CD4-positive, alpha-beta memory T cell (primary cell): ENCODE data around the gene LTO1. TPM values are rescaled to one million over a fixed set of nuclear protein-coding genes. Genes with fewer than 3 reads are reported as not detected.

Source experiments
- CTCF ChIA-PET: fragments of 350-600 bp; sonication (Branson Sonifier 250); formaldehyde crosslinking; loops from one replicate; lab custom pipeline; 2021; ENCODE audit warnings: inconsistent platforms; ENCODE audit not compliant: partially characterized antibody; lab: Charles Lee
- POLR2A ChIA-PET: fragments of 350-600 bp; sonication (Branson Sonifier 250); formaldehyde crosslinking; loops from one replicate; lab custom pipeline; 2021; ENCODE audit not compliant: partially characterized antibody; lab: Charles Lee
- DNase-seq, 5 donors: peaks; one replicate each; pipeline versions ENCODE4 v3.0.0 to v3.0.0-alpha.2; 2020 to 2022; ENCODE audit warnings: mixed read lengths in 1 of 5
- H3K27ac ChIP-seq: one replicate; pipeline ENCODE4 v1.7.0; 2013; ENCODE audit warnings: low read depth, low read length
- H3K27me3 ChIP-seq: 2 replicates; pipeline ENCODE4 v1.7.0; 2013; ENCODE audit warnings: mild to moderate bottlenecking, low read length, moderate library complexity; ENCODE audit not compliant: insufficient read depth
- H3K36me3 ChIP-seq: 2 replicates; pipeline ENCODE4 v1.7.0; 2013; ENCODE audit warnings: mild to moderate bottlenecking, low read length, moderate library complexity; ENCODE audit not compliant: insufficient read depth
- H3K4me1 ChIP-seq: 2 replicates; pipeline ENCODE4 v1.7.0; 2013; ENCODE audit warnings: mild to moderate bottlenecking, low read length, moderate library complexity; ENCODE audit not compliant: insufficient read depth
- H3K4me3 ChIP-seq, 2 donors: one replicate each; pipeline ENCODE4 v1.7.0; 2013; ENCODE audit warnings: low read length in 2 of 2, mild to moderate bottlenecking in 1 of 2
- H3K9me3 ChIP-seq, 2 donors: one replicate each; pipeline ENCODE4 v1.7.0; 2013; ENCODE audit warnings: low read length in 2 of 2, control low read depth in 1 of 2; ENCODE audit not compliant: control insufficient read depth in 1 of 2
- H3K27ac Mint-ChIP-seq, 7 donors: one replicate each; pipeline ENCODE4 v1.8.0; 2020 to 2021; ENCODE audit warnings: mixed read lengths in 7 of 7, mild to moderate bottlenecking in 6 of 7, inconsistent platforms in 3 of 7, moderate library complexity in 3 of 7
- H3K27me3 Mint-ChIP-seq, 2 donors: one replicate each; pipeline ENCODE4 v1.8.0; 2020 to 2021; ENCODE audit warnings: mixed read lengths in 2 of 2
- H3K36me3 Mint-ChIP-seq, 2 donors: one replicate each; pipeline ENCODE4 v1.8.0; 2020 to 2021; ENCODE audit warnings: mixed read lengths in 2 of 2, inconsistent platforms in 1 of 2, mild to moderate bottlenecking in 1 of 2
- H3K4me1 Mint-ChIP-seq, 4 donors: one replicate each; pipeline ENCODE4 v1.8.0; 2020 to 2021; ENCODE audit warnings: mixed read lengths in 4 of 4, mild to moderate bottlenecking in 1 of 4
- H3K4me3 Mint-ChIP-seq, 8 donors: one replicate each; pipeline ENCODE4 v1.8.0; 2020 to 2021; ENCODE audit warnings: mixed read lengths in 8 of 8, mild to moderate bottlenecking in 7 of 8, moderate library complexity in 6 of 8, inconsistent platforms in 3 of 8
- H3K9me3 Mint-ChIP-seq, 8 donors: one replicate each; pipeline ENCODE4 v1.8.0; 2020 to 2021; ENCODE audit warnings: mixed read lengths in 8 of 8, mild to moderate bottlenecking in 5 of 8, inconsistent platforms in 3 of 8, moderate library complexity in 1 of 8
- intact Hi-C: fragments of 100-400 bp; cut with micrococcal nuclease; formaldehyde crosslinking; loops from one replicate; pipeline ENCODE4 v1.15.1; 2023
- polyA plus RNA-seq, 2 donors: library from polyadenylated mRNA; unstranded; fragments of 300-500 nt; fragmentation: Illumina TruSeq; gene quantifications; one replicate each; pipeline ENCODE4 v1.2.3, GENCODE V29; 2021
- total RNA-seq, 2 experiments: library from RNA; stranded (reverse); gene quantifications; one replicate each; pipeline ENCODE4 v1.2.3, GENCODE V29; 2021

LTO1 gene
- 10 to 100 TPM; 60.2 to 63.0 TPM for total RNA-seq
- 10 to 100 TPM; 13.3 to 18.7 TPM for polyA plus RNA-seq

- POLR2A ChIA-PET = interaction anchor here (0.7 to 1.9 kb wide), 8 partner anchors 16 to 1790 kb away, joined by 3 to 8 read pairs (median 4); partner anchors contain the start of genes IGHMBP2, MRPL21 and TPCN2
- peak; percentile 92 to 94 (median 92) for DNase-seq
- Mint-ChIP-seq H3K27me3 (peaks cover 0 to 2% of the 10 kb centered on the region in 2 donors), H3K4me1 (peaks cover 14 to 42% (median 31%) of the 10 kb centered on the region in 4 donors), H3K9me3 (no peaks in the 10 kb centered on the region), H3K27ac (peak within 1 kb of the TSS; percentile 86 to 97 (median 94)), H3K4me3 (peak within 1 kb of the TSS; percentile 91 to 97 (median 94)), H3K36me3 (peaks cover 6 to 22% of the 10 kb centered on the region in 2 donors)
- intact Hi-C loops = loop anchor here (5.0 kb wide), 1 partner anchor 527 kb away; the partner anchor contains the start of gene FADD
- H3K4me3 ChIP-seq = peak within 1 kb of the TSS; percentile 59 to 94
- CTCF ChIA-PET = interaction anchor here (0.7 to 1.2 kb wide), 2 partner anchors 382 to 521 kb away, joined by 3 read pairs; no protein-coding TSS in a partner anchor
- peaks cover 40% of the 10 kb centered on the region for H3K4me1 ChIP-seq
- no peaks in the 10 kb centered on the region for H3K27me3 ChIP-seq
- H3K36me3 ChIP-seq = peaks cover 14% of the 10 kb centered on the region
- H3K9me3 ChIP-seq = no peaks in the 10 kb centered on the region
- H3K27ac ChIP-seq = peak within 1 kb of the TSS; percentile 80
Observed at GRCh38 chr11:69674886-69675714, at the start of gene LTO1. LTO1 (minus strand) TSS chr11:69675353; CDS start chr11:69675239, 114 bp downstream.

- no peak overlapping the region for H3K27ac Mint-ChIP-seq
Observed at GRCh38 chr11:69721745-69722144, 46.6 kb upstream of the LTO1 start.

GRCh38 chr11:69721106-69721505, 46.0 kb upstream of the LTO1 start:
- CTCF ChIA-PET = no interaction called here
- POLR2A ChIA-PET = no interaction called here
- no peaks in the 10 kb centered on the region for H3K4me1 ChIP-seq
- H3K9me3 Mint-ChIP-seq = no peaks in the 10 kb centered on the region
- H3K4me3 Mint-ChIP-seq = no peak overlapping the region
- H3K9me3 ChIP-seq = no peaks in the 10 kb centered on the region
- intact Hi-C loops = no loop called here
- no peaks in the 10 kb centered on the region for H3K36me3 ChIP-seq
- H3K36me3 Mint-ChIP-seq = no peaks in the 10 kb centered on the region
- no peak for DNase-seq
- H3K4me3 ChIP-seq = no peak overlapping the region
- H3K27ac Mint-ChIP-seq = no peak overlapping the region
- H3K27ac ChIP-seq = no peak overlapping the region
- H3K27me3 ChIP-seq = peaks cover 12% of the 10 kb centered on the region
- no peaks in the 10 kb centered on the region for H3K4me1 Mint-ChIP-seq
- H3K27me3 Mint-ChIP-seq = peaks cover 38 to 43% of the 10 kb centered on the region in 2 donors

More at GRCh38 chr11:69721745-69722144, 46.6 kb upstream of the LTO1 start:
- Mint-ChIP-seq H3K9me3 (no peaks in the 10 kb centered on the region), H3K4me1 (no peaks in the 10 kb centered on the region), H3K4me3 (no peak overlapping the region), H3K36me3 (no peaks in the 10 kb centered on the region), H3K27me3 (peaks cover 38 to 45% of the 10 kb centered on the region in 2 donors)
- Histone ChIP-seq H3K4me3 (no peak overlapping the region), H3K27ac (no peak overlapping the region), H3K36me3 (no peaks in the 10 kb centered on the region), H3K9me3 (no peaks in the 10 kb centered on the region), H3K27me3 (peaks cover 14% of the 10 kb centered on the region), H3K4me1 (no peaks in the 10 kb centered on the region)
- intact Hi-C loops = no loop called here
- no peak for DNase-seq
- POLR2A ChIA-PET = no interaction called here
- CTCF ChIA-PET = no interaction called here

- intact Hi-C loops = no loop called here
- Histone ChIP-seq H3K4me3 (no peak overlapping the region), H3K27me3 (peaks cover 10% of the 10 kb centered on the region), H3K9me3 (no peaks in the 10 kb centered on the region), H3K4me1 (no peaks in the 10 kb centered on the region), H3K27ac (no peak overlapping the region), H3K36me3 (no peaks in the 10 kb centered on the region)
- DNase-seq = no peak
- Mint-ChIP-seq H3K27ac (no peak overlapping the region), H3K9me3 (no peaks in the 10 kb centered on the region), H3K27me3 (peaks cover 30 to 31% of the 10 kb centered on the region in 2 donors), H3K4me1 (no peaks in the 10 kb centered on the region), H3K4me3 (no peak overlapping the region), H3K36me3 (no peaks in the 10 kb centered on the region)
- CTCF ChIA-PET = interaction anchor here (1.1 kb wide), 1 partner anchor 9 kb away, joined by 3 read pairs; no protein-coding TSS in a partner anchor
- POLR2A ChIA-PET = no interaction called here
Observed at GRCh38 chr11:69718912-69719311, 43.8 kb upstream of the LTO1 start.

- CTCF ChIA-PET = interaction anchor here (1.1 kb wide), 1 partner anchor 8 kb away, joined by 3 read pairs; no protein-coding TSS in a partner anchor
- peaks cover 25 to 26% of the 10 kb centered on the region in 2 donors for H3K27me3 Mint-ChIP-seq
- no peak for DNase-seq
Observed at GRCh38 chr11:69718147-69718546, 43.0 kb upstream of the LTO1 start.

GRCh38 chr11:69716891-69717747, 42.0 kb upstream of the LTO1 start:
- H3K4me1 ChIP-seq = peaks cover 4% of the 10 kb centered on the region
- H3K27me3 ChIP-seq = peaks cover 10% of the 10 kb centered on the region
- no peak overlapping the region for H3K27ac ChIP-seq
- Mint-ChIP-seq H3K4me1 (peaks cover under 1 to 4% (median 3%) of the 10 kb centered on the region in 4 donors), H3K36me3 (peaks cover 0 to 3% of the 10 kb centered on the region in 2 donors), H3K4me3 (no peak overlapping the region), H3K27ac (no peak overlapping the region), H3K9me3 (peaks cover 0 to 4% (median 1%) of the 10 kb centered on the region in 8 donors), H3K27me3 (peaks cover 21 to 27% of the 10 kb centered on the region in 2 donors)
- H3K36me3 ChIP-seq = no peaks in the 10 kb centered on the region
- H3K4me3 ChIP-seq = no peak overlapping the region
- CTCF ChIA-PET = no interaction called here
- no peaks in the 10 kb centered on the region for H3K9me3 ChIP-seq
- no peak for DNase-seq
- intact Hi-C loops = no loop called here
- POLR2A ChIA-PET = no interaction called here

More at GRCh38 chr11:69718147-69718546, 43.0 kb upstream of the LTO1 start:
- Histone ChIP-seq H3K4me3 (no peak overlapping the region), H3K27me3 (peaks cover 10% of the 10 kb centered on the region), H3K36me3 (no peaks in the 10 kb centered on the region), H3K9me3 (no peaks in the 10 kb centered on the region), H3K27ac (no peak overlapping the region), H3K4me1 (no peaks in the 10 kb centered on the region)
- H3K27ac Mint-ChIP-seq = no peak overlapping the region
- no peak overlapping the region for H3K4me3 Mint-ChIP-seq
- intact Hi-C loops = no loop called here
- H3K9me3 Mint-ChIP-seq = peaks cover 0 to under 1% (median 0%) of the 10 kb centered on the region in 8 donors
- H3K36me3 Mint-ChIP-seq = no peaks in the 10 kb centered on the region
- POLR2A ChIA-PET = no interaction called here
- H3K4me1 Mint-ChIP-seq = no peaks in the 10 kb centered on the region
